SK-N-MC (cell line): Measurements from ENCODE around the gene QPCT.
"Not testable (repeated sequence)": the region's sequence is repeated elsewhere in the genome, so short reads cannot be mapped to it uniquely, and the experiment has no call there.

Source experiments
- DNase-seq: peaks from one replicate; pipeline ENCODE4 v3.0.0-alpha.2; 2011; ENCODE audit warnings: low read depth, low spot score
- H3K27ac ChIP-seq: fragments of 200-600 bp; sonication (generic); 2 replicates; pipeline ENCODE4 v1.5.1; 2016; ENCODE audit warnings: mixed run types
- H3K36me3 ChIP-seq: fragments of 200-600 bp; sonication (generic); 2 replicates; pipeline ENCODE4 v1.6.1; 2017; ENCODE audit warnings: antibody characterized with exemption, low read length, mixed read lengths; ENCODE audit not compliant: insufficient read depth
- H3K4me3 ChIP-seq: fragments of 200-600 bp; sonication (generic); 2 replicates; pipeline ENCODE4 v1.5.1; 2016
- H3K9ac ChIP-seq: fragments of 200-600 bp; sonication (generic); 2 replicates; pipeline ENCODE4 v1.8.0; 2017; ENCODE audit warnings: mixed run types, mixed read lengths; ENCODE audit not compliant: insufficient read length
- H3K9me3 ChIP-seq: fragments of 200-600 bp; sonication (generic); 2 replicates; pipeline ENCODE4 v1.6.1; 2017; ENCODE audit warnings: low read depth, mild to moderate bottlenecking, antibody characterized with exemption, low read length, moderate library complexity, mixed read lengths
- EZH2 ChIP-seq: fragments of 200-600 bp; sonication (generic); IDR thresholded peaks from one replicate; pipeline ENCODE4 v1.6.1; 2017; ENCODE audit warnings: antibody characterized with exemption
- FOXP2 ChIP-seq: optimal IDR thresholded peaks from 2 replicates; pipeline ENCODE3; 2011; ENCODE audit warnings: mild to moderate bottlenecking, moderate library complexity; ENCODE audit not compliant: insufficient read depth; ENCODE audit errors: extremely low read length, control extremely low read depth
- POLR2AphosphoS5 ChIP-seq: IDR thresholded peaks from 2 replicates; pipeline ENCODE4 v1.6.1; 2012; ENCODE audit warnings: mild to moderate bottlenecking, low read depth, low read length, borderline replicate concordance

QPCT gene

GRCh38 chr2:37398990-37399389 is 54.6 kb downstream of the QPCT start:
- Histone ChIP-seq H3K4me3 (no peak overlapping the region), H3K9ac (no peak overlapping the region), H3K27ac (no peak overlapping the region), H3K9me3 (no peaks in the 10 kb centered on the region), H3K36me3 (no peaks in the 10 kb centered on the region)
- TF ChIP-seq EZH2 (no peak), POLR2AphosphoS5 (no peak), FOXP2 (no peak)
- DNase-seq, result no peak

- H3K9me3 ChIP-seq, result no peaks in the 10 kb centered on the region
- H3K9ac ChIP-seq, result no peak overlapping the region
- no peak overlapping the region for H3K27ac ChIP-seq
- DNase-seq, result no peak
- no peak overlapping the region for H3K4me3 ChIP-seq
- no peaks in the 10 kb centered on the region for H3K36me3 ChIP-seq
- TF ChIP-seq EZH2, result no peak
- TF ChIP-seq FOXP2, result no peak
- no peak for TF ChIP-seq POLR2AphosphoS5
These were observed 55.6 kb downstream of the QPCT start for GRCh38 chr2:37400041-37400440.

DNA sequence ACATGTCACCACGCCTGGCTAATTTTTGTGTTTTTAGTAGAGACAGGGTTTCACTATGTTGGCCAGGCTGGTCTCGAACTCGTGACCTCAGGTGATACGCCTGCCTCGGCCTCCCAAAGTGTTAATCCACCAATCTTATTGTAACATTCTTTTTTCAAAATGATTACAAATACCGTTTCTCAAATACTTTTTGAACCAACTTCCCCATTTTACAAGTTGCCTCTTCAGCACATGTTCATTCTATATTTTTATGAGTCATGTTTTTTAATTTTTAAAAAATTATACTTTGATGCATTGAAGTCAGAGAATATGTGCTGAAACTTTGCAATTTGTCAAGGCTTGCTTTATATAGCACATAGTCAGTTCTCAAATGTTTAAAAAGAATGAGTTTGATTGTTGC is 58.2 kb downstream of the QPCT start:
- H3K27ac ChIP-seq, result no peak overlapping the region
- no peak overlapping the region for H3K4me3 ChIP-seq
- no peaks in the 10 kb centered on the region for H3K9me3 ChIP-seq
- TF ChIP-seq EZH2, result no peak
- TF ChIP-seq POLR2AphosphoS5, result no peak
- no peak for TF ChIP-seq FOXP2
- no peaks in the 10 kb centered on the region for H3K36me3 ChIP-seq
- DNase-seq, result no peak
- H3K9ac ChIP-seq, result no peak overlapping the region

DNA sequence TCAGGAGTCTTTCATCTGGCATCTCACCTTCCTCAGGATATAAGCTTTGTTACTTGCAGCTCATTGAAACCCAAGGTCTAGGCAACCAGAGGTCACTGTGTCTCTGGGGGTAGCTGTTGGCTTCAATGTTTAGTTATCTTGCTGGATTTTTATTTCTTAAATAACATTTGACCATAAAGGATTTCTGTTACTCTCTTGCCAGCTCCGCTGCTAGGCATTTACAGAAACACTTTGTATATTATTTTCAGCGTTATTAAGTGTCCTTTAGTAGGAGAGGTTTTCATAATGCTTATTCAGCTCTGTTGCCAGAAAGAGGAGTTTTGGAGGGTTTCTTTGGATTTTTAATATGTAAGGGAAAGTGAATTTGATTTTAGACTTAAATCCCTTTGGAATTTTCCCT is 61.4 kb downstream of the QPCT start:
- DNase-seq, result no peak
- no peak overlapping the region for H3K27ac ChIP-seq
- no peak overlapping the region for H3K4me3 ChIP-seq
- no peaks in the 10 kb centered on the region for H3K9me3 ChIP-seq
- H3K36me3 ChIP-seq, result no peaks in the 10 kb centered on the region
- no peak overlapping the region for H3K9ac ChIP-seq
- TF ChIP-seq FOXP2, result no peak
- TF ChIP-seq EZH2, result no peak
- no peak for TF ChIP-seq POLR2AphosphoS5

DNA sequence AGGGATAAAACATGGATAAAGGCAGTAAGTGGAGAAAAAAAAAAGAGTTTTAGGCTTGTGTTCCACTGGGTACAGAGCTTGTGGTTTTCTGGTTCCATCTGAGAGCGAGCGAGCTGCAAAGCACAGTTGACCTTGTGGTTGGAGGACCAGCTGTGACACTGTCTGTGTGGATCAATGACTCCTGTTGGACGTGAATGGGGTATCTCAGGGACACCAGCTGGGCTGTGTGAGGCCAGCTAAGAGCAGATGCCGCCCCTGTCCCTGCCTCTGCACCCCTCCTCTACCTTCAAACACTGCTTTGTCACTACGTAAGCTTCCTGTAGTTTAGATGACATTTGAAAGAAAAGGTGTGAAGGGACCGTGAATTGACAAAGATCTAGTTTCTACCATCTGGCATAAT is 67.8 kb downstream of the QPCT start:
- Histone ChIP-seq H3K4me3 (no peak overlapping the region), H3K36me3 (no peaks in the 10 kb centered on the region), H3K27ac (no peak overlapping the region), H3K9ac (no peak overlapping the region), H3K9me3 (no peaks in the 10 kb centered on the region)
- TF ChIP-seq POLR2AphosphoS5 (no peak), EZH2 (no peak), FOXP2 (no peak)
- DNase-seq, result no peak

- H3K4me3 ChIP-seq, H3K36me3 ChIP-seq, DNase-seq, H3K27ac ChIP-seq, H3K9ac ChIP-seq, H3K9me3 ChIP-seq: not testable (repeated sequence)
These were observed 69.6 kb downstream of the QPCT start for GRCh38 chr2:37413911-37414469.

- no peak for DNase-seq
These were observed 70.1 kb downstream of the QPCT start for GRCh38 chr2:37414470-37414949.

GRCh38 chr2:37415128-37415820 is 70.8 kb downstream of the QPCT start:
- DNase-seq, result no peak
- H3K36me3 ChIP-seq, result no peaks in the 10 kb centered on the region
- H3K27ac ChIP-seq, result no peak overlapping the region
- TF ChIP-seq FOXP2 (no peak), EZH2 (no peak), POLR2AphosphoS5 (no peak)
- H3K4me3 ChIP-seq, result no peak overlapping the region
- no peak overlapping the region for H3K9ac ChIP-seq
- H3K9me3 ChIP-seq, result no peaks in the 10 kb centered on the region

More at GRCh38 chr2:37414470-37414949, 70.1 kb downstream of the QPCT start:
- no peak for TF ChIP-seq POLR2AphosphoS5
- no peak for TF ChIP-seq FOXP2
- TF ChIP-seq EZH2, result no peak
- H3K9me3 ChIP-seq, result no peaks in the 10 kb centered on the region
- no peaks in the 10 kb centered on the region for H3K36me3 ChIP-seq
- no peak overlapping the region for H3K27ac ChIP-seq
- no peak overlapping the region for H3K4me3 ChIP-seq
- no peak overlapping the region for H3K9ac ChIP-seq

- DNase-seq, result no peak
- no peak overlapping the region for H3K9ac ChIP-seq
- no peaks in the 10 kb centered on the region for H3K9me3 ChIP-seq
- no peak for TF ChIP-seq POLR2AphosphoS5
- no peak for TF ChIP-seq FOXP2
- TF ChIP-seq EZH2, result no peak
- no peaks in the 10 kb centered on the region for H3K36me3 ChIP-seq
- no peak overlapping the region for H3K4me3 ChIP-seq
- H3K27ac ChIP-seq, result no peak overlapping the region
These were observed 72.9 kb downstream of the QPCT start for GRCh38 chr2:37417321-37417720.

DNA sequence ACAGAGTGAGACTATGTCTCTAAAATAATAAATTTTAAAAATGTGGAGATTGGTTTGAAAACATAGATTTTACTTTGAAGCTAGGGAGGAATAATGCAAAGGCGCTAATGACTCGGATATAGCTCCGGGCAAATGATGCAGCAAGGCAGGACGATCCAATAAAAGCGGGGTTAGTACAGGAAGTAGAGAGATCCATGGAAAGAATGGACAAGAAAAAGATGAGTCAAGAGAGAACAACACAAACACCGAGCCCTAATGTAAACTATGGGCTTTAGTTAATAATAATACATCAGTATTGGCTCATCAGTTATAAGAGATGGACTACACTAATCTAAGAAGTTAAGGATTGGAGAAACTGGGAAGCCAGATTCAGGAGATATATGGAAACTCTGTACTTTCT is 74.5 kb downstream of the QPCT start:
- H3K36me3 ChIP-seq, result no peaks in the 10 kb centered on the region
- TF ChIP-seq EZH2, result no peak
- no peak for TF ChIP-seq FOXP2
- TF ChIP-seq POLR2AphosphoS5, result no peak
- no peak overlapping the region for H3K4me3 ChIP-seq
- no peaks in the 10 kb centered on the region for H3K9me3 ChIP-seq
- no peak overlapping the region for H3K9ac ChIP-seq
- no peak for DNase-seq
- H3K27ac ChIP-seq, result no peak overlapping the region
